A549 (cell line): ENCODE measurements around the gene NFYC. TPM values are rescaled to one million over a fixed set of nuclear protein-coding genes. Genes with fewer than 3 reads are reported as not detected.

Source experiments
- ATAC-seq, 2 experiments: fragments of 200-7000 bp in 1 of 2; fragments of >200 bp in 1 of 2; cut with Nextera tagmentation in 1 of 2; cut with Tn5 transposase in 1 of 2; 3 replicates each; pipeline versions ENCODE4 v1.8.0 to v1.9.1; 2018 to 2020; ENCODE audit warnings: mild to moderate bottlenecking in 1 of 2, moderate library complexity in 1 of 2
- CTCF ChIA-PET: fragments of 300-600 bp; sonication (Branson Sonifier 250); formaldehyde crosslinking; extraction: SDS; loops from one replicate; lab custom pipeline; 2021; ENCODE audit warnings: antibody characterized with exemption, inconsistent platforms; lab: Yijun Ruan, JAX
- POLR2A ChIA-PET: fragments of 350-600 bp; formaldehyde crosslinking; extraction: SDS; loops from one replicate; lab custom pipeline; 2021; ENCODE audit warnings: antibody characterized with exemption, inconsistent platforms; lab: Yijun Ruan, JAX
- DNase-seq, 2 experiments: peaks; one replicate each; pipeline versions ENCODE4 v3.0.0 to v3.0.0-alpha.2; 2011 to 2016; ENCODE audit warnings: low read depth in 1 of 2, low spot score in 1 of 2
- FAIRE-seq: peaks from 2 replicates; lab custom pipeline; 2011; peaks lifted over from hg19 to GRCh38; lab: Jason Lieb, UNC
- H3K27ac ChIP-seq, 2 experiments: fragments of >200 bp; sonication (Bioruptor Twin); formaldehyde crosslinking; 3 replicates each; pipeline ENCODE4 v1.5.1; 2016 to 2017
- H3K4me1 ChIP-seq: fragments of >200 bp; sonication (Bioruptor Twin); formaldehyde crosslinking; 3 replicates; pipeline ENCODE4 v1.6.1; 2016
- H3K4me2 ChIP-seq: fragments of >200 bp; sonication (Bioruptor Twin); formaldehyde crosslinking; 3 replicates; pipeline ENCODE4 v1.6.1; 2016
- H3K4me3 ChIP-seq: fragments of >200 bp; sonication (Bioruptor Twin); formaldehyde crosslinking; 3 replicates; pipeline ENCODE4 v1.5.1; 2016
- H3K9me3 ChIP-seq: fragments of >200 bp; sonication (Bioruptor Twin); formaldehyde crosslinking; 3 replicates; pipeline ENCODE4 v1.6.1; 2016
- CEBPB ChIP-seq, 2 experiments: fragments of >200 bp in 1 of 2; sonication (Bioruptor Twin) in 1 of 2; formaldehyde crosslinking in 1 of 2; IDR thresholded peaks; 2 replicates each; pipeline ENCODE4 v1.6.1; 2012 to 2016
- EHMT2 ChIP-seq: fragments of 200-600 bp; sonication (generic); IDR thresholded peaks from 2 replicates; pipeline ENCODE4 v1.6.1; 2016; ENCODE audit warnings: antibody characterized with exemption, low read depth, mild to moderate bottlenecking, moderate library complexity
- JUNB ChIP-seq: fragments of >200 bp; sonication (Bioruptor Twin); formaldehyde crosslinking; IDR thresholded peaks from 2 replicates; pipeline ENCODE4 v1.6.1; 2016
- MYC ChIP-seq: IDR thresholded peaks from 2 replicates; pipeline ENCODE4 v1.6.1; 2012; ENCODE audit warnings: mild to moderate bottlenecking, inconsistent platforms, low read length, improper control_type of control experiment, borderline replicate concordance
- NR3C1 ChIP-seq: fragments of >200 bp; sonication (Bioruptor Twin); formaldehyde crosslinking; IDR thresholded peaks from 3 replicates; pipeline ENCODE4 v1.6.1; 2017
- PHF8 ChIP-seq: fragments of 200-600 bp; sonication (generic); IDR thresholded peaks from 2 replicates; pipeline ENCODE4 v1.6.1; 2016; ENCODE audit warnings: low read depth, mild to moderate bottlenecking, antibody characterized with exemption, moderate library complexity, borderline replicate concordance
- POLR2A ChIP-seq: IDR thresholded peaks from 2 replicates; pipeline ENCODE4 v1.6.1; 2012; ENCODE audit warnings: mild to moderate bottlenecking, low read length
- POLR2AphosphoS2 ChIP-seq: conservative IDR thresholded peaks from 2 replicates; pipeline ENCODE4 v1.6.1; 2012; ENCODE audit warnings: low read length, improper control_type of control experiment, inconsistent platforms
- RARB ChIP-seq: fragments of 250-450 bp; sonication (Bioruptor Pico); IDR thresholded peaks from 2 replicates; pipeline ENCODE4 v1.8.0; 2021; ENCODE audit warnings: mild to moderate bottlenecking, moderate library complexity
- ZFP36 ChIP-seq: fragments of 450-650 bp; IDR thresholded peaks from 2 replicates; pipeline ENCODE4 v1.6.1; 2014; ENCODE audit warnings: borderline replicate concordance; ENCODE audit not compliant: partially characterized antibody
- ZNF302 ChIP-seq: fragments of 250-450 bp; sonication (Bioruptor Pico); IDR thresholded peaks from 2 replicates; pipeline ENCODE4 v1.9.0; 2021; ENCODE audit warnings: inconsistent platforms, mild to moderate bottlenecking, moderate library complexity
- WGBS: methylation state at CpG from one replicate; pipeline ENCODE4 v1.1.6; 2017; ENCODE audit errors: missing lambda C conversion rate; 5-methylcytosine and 5-hydroxymethylcytosine counted together
- polyA plus RNA-seq, 4 experiments: library from polyadenylated mRNA; depleted of rRNA in 3 of 4; stranded (reverse); fragments of >200 nt; fragmentation: RNase III in 1 of 4; extraction: RNeasy Plus Mini Kit Qiagen cat#74134 plus additional on column Dnase treatment in 1 of 4; gene quantifications; 2 replicates in 3 of 4; 3 replicates in 1 of 4; pipeline ENCODE4 v1.2.3, GENCODE V29; 2011 to 2017
- TF ChIP-seq, protein P1 (sequence below): IDR thresholded peaks from 2 replicates; pipeline ENCODE4 v1.6.1; 2012
- TF ChIP-seq, protein P2 (sequence below): IDR thresholded peaks from 2 replicates; pipeline ENCODE4 v1.6.1; 2012; ENCODE audit warnings: low read depth, borderline replicate concordance
- TF ChIP-seq, protein P3 (sequence below): IDR thresholded peaks from 2 replicates; pipeline ENCODE4 v1.6.1; 2012
- TF ChIP-seq, protein P4 (sequence below): fragments of >200 bp; sonication (Bioruptor Twin); formaldehyde crosslinking; IDR thresholded peaks from 3 replicates; pipeline ENCODE4 v1.6.1; 2016
- TF ChIP-seq, protein P5 (sequence below): fragments of 200-600 bp; sonication (generic); IDR thresholded peaks from 2 replicates; pipeline ENCODE4 v1.6.1; 2016; ENCODE audit warnings: antibody characterized with exemption, mild to moderate bottlenecking, moderate library complexity
- TF ChIP-seq, protein P6 (sequence below): fragments of 250-450 bp; sonication (Bioruptor Pico); IDR thresholded peaks from 2 replicates; pipeline ENCODE4 v1.5.0; 2021; ENCODE audit warnings: mild to moderate bottlenecking, moderate library complexity, borderline replicate concordance

NFYC gene
- polyA plus RNA-seq, 2 of the 4 experiments (the other 2 are of a cell fraction), result 35.1 to 43.4 TPM

DNA sequence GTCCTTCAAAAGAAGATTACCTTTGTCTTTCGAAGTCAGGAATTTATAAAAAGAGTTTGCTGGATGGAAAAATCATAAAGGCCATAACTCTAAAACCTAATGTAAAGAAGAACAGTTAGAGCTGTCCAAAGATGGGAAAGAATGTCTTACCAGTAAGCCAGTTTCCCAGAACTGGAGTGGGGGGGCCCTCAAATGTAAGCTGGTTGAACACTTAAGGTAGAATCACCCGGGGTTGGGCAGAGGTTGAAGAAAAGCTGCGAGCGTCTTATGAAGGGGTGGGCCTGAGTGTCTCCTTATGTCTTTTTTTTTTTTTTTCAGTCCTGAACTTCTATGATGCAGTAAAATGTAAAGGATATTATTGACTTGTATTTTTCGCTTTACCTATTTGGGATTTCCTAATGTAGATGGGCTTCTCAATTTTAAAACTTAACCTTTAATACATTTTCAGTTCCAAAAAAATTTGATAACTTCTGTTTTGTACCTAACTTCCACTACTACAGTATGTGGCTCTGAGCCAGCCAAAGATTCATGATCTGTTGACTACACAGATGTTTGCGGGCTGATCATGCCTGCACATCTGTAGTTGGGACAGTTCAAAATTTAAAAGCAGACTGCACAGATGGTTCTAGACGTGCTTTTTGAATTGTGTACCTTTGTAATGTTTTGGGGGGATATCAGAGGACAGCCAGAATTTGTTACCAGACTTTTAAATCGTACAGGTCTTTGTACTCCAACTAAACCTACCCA lies 43.6 kb downstream of the NFYC start:
- Histone ChIP-seq H3K4me3 (no peak overlapping the region), H3K4me2 (no peak overlapping the region), H3K27ac (no peak overlapping the region), H3K4me1 (peaks cover 16% of the 10 kb centered on the region), H3K9me3 (no peaks in the 10 kb centered on the region)
- FAIRE-seq (no peak), DNase-seq (no peak), ATAC-seq (no peak)
- ChIA-PET POLR2A (no interaction called here), CTCF (interaction anchor here (0.7 to 0.8 kb wide), 2 partner anchors 10 to 1441 kb away, joined by 3 read pairs; no protein-coding TSS in a partner anchor)
- TF ChIP-seq POLR2AphosphoS2, result no peak
- TF ChIP-seq MYC, result no peak
- TF ChIP-seq, protein P1, sequence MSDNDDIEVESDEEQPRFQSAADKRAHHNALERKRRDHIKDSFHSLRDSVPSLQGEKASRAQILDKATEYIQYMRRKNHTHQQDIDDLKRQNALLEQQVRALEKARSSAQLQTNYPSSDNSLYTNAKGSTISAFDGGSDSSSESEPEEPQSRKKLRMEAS, result no peak
- 92% methylated on average over 8 of the region's 8 CpGs for WGBS

DNA sequence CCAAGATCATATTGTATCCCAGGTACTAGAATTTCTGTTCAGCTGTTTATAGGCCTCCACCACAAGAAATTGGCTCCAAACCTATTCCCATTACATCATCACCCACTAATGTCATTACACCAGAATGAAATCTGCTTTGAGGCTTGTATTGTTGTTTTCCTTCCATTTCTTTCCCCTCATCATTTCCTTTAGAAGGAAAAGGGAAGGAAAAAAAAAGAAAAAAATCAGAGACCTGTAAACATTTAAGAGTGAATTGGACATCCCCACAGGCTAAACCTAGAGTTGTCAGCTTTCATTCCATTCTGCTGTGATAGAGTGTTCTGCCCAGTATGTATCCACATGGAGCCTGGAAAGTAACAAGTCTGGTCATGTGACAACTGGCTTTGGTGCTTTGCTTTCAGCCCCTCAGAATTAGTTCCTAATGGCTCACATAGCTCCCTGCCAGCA lies 44.6 kb downstream of the NFYC start:
- Histone ChIP-seq H3K4me3 (no peak overlapping the region), H3K4me1 (peaks cover 19% of the 10 kb centered on the region), H3K27ac (no peak overlapping the region), H3K9me3 (no peaks in the 10 kb centered on the region), H3K4me2 (no peak overlapping the region)
- ChIA-PET CTCF (interaction anchor here (0.5 kb wide), 1 partner anchor 268 kb away, joined by 3 read pairs; no protein-coding TSS in a partner anchor), POLR2A (no interaction called here)
- no peak for DNase-seq
- TF ChIP-seq ZFP36 (no peak), JUNB (no peak), POLR2A (no peak), EHMT2 (no peak), CEBPB (IDR thresholded peaks at IDR 0.05) (no peak), POLR2AphosphoS2 (no peak), NR3C1 (no peak), ZNF302 (CRISPR knock-in tag) (no peak), RARB (no peak), PHF8 (no peak)
- TF ChIP-seq, protein P2, sequence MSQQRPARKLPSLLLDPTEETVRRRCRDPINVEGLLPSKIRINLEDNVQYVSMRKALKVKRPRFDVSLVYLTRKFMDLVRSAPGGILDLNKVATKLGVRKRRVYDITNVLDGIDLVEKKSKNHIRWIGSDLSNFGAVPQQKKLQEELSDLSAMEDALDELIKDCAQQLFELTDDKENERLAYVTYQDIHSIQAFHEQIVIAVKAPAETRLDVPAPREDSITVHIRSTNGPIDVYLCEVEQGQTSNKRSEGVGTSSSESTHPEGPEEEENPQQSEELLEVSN, result no peak
- TF ChIP-seq, protein P3, sequence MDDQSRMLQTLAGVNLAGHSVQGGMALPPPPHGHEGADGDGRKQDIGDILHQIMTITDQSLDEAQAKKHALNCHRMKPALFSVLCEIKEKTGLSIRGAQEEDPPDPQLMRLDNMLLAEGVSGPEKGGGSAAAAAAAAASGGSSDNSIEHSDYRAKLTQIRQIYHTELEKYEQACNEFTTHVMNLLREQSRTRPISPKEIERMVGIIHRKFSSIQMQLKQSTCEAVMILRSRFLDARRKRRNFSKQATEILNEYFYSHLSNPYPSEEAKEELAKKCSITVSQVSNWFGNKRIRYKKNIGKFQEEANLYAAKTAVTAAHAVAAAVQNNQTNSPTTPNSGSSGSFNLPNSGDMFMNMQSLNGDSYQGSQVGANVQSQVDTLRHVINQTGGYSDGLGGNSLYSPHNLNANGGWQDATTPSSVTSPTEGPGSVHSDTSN, result no peak
- TF ChIP-seq, protein P4, sequence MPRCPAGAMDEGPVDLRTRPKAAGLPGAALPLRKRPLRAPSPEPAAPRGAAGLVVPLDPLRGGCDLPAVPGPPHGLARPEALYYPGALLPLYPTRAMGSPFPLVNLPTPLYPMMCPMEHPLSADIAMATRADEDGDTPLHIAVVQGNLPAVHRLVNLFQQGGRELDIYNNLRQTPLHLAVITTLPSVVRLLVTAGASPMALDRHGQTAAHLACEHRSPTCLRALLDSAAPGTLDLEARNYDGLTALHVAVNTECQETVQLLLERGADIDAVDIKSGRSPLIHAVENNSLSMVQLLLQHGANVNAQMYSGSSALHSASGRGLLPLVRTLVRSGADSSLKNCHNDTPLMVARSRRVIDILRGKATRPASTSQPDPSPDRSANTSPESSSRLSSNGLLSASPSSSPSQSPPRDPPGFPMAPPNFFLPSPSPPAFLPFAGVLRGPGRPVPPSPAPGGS, result no peak
- TF ChIP-seq, protein P5, sequence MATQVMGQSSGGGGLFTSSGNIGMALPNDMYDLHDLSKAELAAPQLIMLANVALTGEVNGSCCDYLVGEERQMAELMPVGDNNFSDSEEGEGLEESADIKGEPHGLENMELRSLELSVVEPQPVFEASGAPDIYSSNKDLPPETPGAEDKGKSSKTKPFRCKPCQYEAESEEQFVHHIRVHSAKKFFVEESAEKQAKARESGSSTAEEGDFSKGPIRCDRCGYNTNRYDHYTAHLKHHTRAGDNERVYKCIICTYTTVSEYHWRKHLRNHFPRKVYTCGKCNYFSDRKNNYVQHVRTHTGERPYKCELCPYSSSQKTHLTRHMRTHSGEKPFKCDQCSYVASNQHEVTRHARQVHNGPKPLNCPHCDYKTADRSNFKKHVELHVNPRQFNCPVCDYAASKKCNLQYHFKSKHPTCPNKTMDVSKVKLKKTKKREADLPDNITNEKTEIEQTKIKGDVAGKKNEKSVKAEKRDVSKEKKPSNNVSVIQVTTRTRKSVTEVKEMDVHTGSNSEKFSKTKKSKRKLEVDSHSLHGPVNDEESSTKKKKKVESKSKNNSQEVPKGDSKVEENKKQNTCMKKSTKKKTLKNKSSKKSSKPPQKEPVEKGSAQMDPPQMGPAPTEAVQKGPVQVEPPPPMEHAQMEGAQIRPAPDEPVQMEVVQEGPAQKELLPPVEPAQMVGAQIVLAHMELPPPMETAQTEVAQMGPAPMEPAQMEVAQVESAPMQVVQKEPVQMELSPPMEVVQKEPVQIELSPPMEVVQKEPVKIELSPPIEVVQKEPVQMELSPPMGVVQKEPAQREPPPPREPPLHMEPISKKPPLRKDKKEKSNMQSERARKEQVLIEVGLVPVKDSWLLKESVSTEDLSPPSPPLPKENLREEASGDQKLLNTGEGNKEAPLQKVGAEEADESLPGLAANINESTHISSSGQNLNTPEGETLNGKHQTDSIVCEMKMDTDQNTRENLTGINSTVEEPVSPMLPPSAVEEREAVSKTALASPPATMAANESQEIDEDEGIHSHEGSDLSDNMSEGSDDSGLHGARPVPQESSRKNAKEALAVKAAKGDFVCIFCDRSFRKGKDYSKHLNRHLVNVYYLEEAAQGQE, result no peak
- TF ChIP-seq, protein P6, sequence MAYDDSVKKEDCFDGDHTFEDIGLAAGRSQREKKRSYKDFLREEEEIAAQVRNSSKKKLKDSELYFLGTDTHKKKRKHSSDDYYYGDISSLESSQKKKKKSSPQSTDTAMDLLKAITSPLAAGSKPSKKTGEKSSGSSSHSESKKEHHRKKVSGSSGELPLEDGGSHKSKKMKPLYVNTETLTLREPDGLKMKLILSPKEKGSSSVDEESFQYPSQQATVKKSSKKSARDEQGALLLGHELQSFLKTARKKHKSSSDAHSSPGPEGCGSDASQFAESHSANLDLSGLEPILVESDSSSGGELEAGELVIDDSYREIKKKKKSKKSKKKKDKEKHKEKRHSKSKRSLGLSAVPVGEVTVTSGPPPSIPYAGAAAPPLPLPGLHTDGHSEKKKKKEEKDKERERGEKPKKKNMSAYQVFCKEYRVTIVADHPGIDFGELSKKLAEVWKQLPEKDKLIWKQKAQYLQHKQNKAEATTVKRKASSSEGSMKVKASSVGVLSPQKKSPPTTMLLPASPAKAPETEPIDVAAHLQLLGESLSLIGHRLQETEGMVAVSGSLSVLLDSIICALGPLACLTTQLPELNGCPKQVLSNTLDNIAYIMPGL (CRISPR knock-in tag), result no peak
- no peak for ATAC-seq
- no peak for FAIRE-seq
